ELF-1 (cell line): ENCODE data around the gene DNAJB8.

Source experiments
- DNase-seq: peaks from one replicate; pipeline ENCODE4 v3.0.0-alpha.2; 2016; ENCODE audit warnings: low read depth, low spot score

DNAJB8 gene

DNA sequence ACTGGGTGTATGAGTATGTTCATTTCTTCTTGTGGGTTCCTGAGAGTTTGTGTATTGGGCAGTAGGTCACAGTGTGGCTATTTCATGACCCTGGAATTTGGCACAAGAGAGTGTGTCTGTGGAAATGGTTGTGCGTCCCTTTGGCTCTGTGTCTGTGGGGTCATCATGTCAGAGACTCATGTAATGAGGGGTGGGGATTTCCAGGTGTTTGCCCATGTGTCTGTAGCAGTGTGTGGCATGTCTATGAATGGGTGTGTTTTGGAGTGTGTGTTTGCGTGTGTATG lies 27.6 kb upstream of the DNAJB8 start:
- no peak for DNase-seq

DNA sequence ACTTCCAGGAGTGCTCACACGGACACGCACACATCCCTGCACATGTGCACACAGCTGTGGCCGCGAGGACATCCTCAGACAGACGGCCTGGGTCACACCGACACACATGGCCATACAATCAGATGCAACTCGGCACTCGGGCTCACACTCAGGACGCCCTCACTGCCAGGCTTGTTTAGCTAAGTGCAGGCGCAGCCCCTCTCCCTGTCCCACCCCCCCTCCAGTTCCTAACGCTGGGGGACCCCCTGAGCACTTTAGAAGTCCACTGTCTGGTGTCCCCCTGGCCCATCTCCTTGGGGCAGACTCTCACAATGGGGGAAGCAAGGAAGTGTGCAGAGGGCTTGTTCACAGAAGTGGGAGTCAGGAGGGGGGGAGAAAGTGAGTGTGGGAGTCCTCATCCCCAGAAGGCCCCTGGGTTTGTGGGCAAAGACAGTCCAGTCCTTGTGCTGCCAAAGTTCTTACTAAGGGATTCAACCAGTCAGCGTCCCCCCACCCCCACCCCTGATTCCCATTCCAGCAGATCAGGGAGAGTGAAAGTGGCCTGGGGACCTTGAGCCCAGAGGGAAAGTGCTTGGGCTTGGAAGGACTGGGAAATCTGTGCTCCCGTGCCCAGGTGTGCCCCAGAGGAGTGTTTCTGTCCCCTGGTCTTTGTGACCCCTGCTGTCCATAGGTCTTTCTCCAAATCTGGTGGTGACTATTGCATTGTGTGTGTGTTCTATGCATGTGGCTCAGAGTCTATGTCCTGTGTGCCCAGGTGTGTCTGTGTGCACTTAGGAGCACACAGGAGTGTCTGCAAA lies 27.1 kb upstream of the DNAJB8 start:
- peak; percentile 29 for DNase-seq

DNA sequence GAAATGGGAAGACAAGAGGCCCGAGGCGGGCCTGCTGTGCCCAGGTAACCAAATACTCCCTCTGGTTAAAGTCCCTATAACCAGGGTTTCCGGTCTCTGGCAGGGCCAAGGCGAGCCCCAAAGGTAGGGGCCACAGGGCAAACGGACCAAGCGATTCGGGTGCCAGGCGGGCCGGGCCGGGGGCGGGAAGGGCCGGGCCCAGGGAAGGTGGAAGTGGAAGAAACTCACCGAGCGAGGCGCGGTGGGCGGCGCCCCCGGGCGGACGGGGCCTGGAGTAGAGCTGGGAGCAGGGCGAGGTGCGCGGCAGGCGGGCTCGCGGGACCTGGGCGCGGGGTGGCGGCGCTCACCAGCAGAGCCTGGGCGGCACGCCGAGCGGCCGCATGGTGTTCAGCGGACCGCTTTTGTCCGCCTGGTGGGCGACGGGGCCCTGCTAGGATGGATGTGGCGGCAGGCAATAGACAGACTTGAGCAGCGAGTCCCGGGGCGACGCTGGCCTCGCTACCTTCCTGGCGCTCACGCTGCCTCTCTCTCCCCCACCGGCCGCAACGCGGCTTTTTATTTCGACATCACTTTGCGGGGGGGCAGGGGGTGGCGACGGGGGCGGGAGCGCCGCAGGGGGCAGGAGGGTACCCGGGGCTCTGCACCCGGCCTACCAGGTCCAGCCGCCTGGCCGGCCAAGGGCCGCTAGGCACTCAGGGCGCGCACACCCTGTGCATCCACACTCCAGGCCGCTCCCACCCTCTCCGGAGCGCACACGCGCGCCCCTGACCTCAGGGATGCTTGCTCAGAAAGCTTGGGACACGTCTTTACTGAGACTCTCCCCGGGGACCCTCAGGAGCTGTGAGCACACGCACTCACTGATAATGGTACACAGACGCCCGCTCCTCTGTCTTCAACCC lies 26.2 kb upstream of the DNAJB8 start, which contains the start of gene GATA2:
GATA2 (minus strand) TSS at position 531 of the 899 bp plus-strand sequence. CDS start 6,170 bp downstream, outside the sequence.
- peak; percentile 54 for DNase-seq

- DNase-seq: peak; percentile 74
Observed at GRCh38 chr3:128491941-128492670, 25.4 kb upstream of the DNAJB8 start.

- DNase-seq: no peak
Observed at GRCh38 chr3:128491691-128491940, 24.9 kb upstream of the DNAJB8 start.

DNA sequence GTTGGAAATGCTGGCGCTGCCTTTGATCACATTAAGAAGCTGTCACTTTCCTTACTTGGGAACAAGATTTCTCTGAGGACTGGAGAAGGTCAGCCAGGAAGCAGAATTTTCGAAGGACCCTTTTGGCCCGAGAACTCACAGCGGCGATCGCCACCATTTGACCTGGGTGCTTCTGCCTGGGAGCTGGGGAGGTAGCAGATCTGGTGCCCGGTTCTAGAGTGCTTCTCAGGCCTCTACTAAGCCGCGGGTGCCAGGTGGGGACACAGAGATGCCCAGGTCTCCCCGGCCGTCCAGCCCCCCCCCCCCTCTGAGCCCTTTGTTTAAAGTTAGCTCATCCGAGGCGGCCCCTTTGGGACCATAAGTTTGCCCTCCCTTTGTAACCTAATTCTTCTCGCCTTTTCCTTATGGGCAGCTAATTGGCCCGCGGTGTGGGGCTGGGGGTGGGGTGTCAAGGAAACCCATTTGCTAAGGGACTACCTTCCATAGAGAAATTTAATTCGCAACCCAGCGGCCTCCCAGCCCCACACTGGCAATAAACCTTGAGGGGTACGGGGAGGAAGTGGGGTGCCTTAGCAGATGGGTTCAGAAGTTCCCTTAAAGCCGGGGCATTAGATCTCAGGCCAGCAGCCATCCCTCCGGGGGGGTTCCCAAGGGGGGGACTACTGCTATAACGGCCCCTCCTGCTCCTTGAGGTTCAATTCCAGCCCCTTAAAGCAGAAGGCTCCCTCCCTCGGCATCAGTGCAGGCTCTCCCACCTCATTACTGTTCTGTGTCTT lies 24.4 kb upstream of the DNAJB8 start:
- DNase-seq: peak; percentile 47

- DNase-seq: no peak
Observed at GRCh38 chr3:128490650-128490914, 23.9 kb upstream of the DNAJB8 start.

- DNase-seq: peak; percentile 89
Observed at GRCh38 chr3:128489927-128490649, 23.4 kb upstream of the DNAJB8 start.

DNA sequence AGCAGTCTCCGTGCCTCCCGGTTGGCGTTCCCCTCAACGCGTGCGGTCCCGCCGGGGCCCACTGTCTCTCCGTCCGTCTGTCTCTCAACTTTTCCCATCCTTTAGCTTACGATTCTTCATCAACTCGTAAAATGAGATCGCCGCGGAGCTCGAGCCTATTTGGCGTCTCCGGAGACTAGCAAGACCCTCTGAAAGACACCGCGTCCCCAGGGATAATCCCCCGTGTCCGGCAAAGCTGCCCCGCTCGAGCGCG lies 22.9 kb upstream of the DNAJB8 start:
- DNase-seq: no peak

GRCh38 chr3:128488991-128489673 lies 22.4 kb upstream of the DNAJB8 start:
- DNase-seq: peak; percentile 77

- DNase-seq: no peak
Observed at GRCh38 chr3:128488636-128488990, 21.9 kb upstream of the DNAJB8 start.

- peak; percentile 96 for DNase-seq
Observed at GRCh38 chr3:128487813-128488635, 21.3 kb upstream of the DNAJB8 start.

GRCh38 chr3:128487538-128487812 lies 20.8 kb upstream of the DNAJB8 start:
- DNase-seq: no peak

DNA sequence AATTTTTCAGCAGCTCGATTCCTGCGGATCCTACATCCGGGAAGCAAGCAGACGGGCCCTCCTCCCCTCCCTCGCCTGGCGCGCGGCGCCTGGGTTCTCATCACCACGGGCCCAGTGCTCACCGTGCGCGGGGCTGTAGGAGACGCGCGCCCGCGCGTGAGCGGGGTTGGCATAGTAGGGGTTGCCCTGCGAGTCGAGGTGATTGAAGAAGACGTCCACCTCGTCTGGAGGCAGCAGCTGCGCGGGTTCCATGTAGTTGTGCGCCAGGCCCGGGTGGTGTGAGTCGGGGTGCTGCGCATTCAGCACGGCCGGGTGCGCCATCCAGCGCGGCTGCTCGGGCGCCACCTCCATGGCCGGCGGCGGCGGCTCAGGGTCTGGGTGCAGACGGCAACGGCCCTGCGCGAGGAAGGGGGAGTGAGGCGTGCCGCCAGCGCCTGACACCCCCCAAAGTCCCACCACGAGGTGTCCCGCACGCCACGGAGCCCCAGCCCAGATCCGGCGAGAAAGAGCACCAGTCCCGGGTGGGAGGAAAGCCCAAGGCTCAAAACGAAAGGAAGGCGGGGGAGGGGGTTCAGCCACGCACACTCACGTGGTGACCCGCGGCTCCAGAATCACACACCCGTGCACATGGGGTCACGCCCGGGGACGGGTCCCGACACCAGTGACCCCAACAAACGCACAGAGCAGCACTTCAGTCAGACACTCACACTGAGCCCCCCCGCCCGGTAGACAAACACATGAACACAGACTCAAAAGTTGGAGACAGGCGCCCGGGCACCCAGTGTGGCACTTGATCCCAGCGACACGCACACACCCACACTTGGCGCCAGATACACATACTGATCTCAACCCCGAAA lies 20.2 kb upstream of the DNAJB8 start:
- peak; percentile 56 for DNase-seq

GRCh38 chr3:128486205-128486628 lies 19.5 kb upstream of the DNAJB8 start:
- no peak for DNase-seq

GRCh38 chr3:128485282-128486204 lies 18.9 kb upstream of the DNAJB8 start:
- DNase-seq: no peak

DNA sequence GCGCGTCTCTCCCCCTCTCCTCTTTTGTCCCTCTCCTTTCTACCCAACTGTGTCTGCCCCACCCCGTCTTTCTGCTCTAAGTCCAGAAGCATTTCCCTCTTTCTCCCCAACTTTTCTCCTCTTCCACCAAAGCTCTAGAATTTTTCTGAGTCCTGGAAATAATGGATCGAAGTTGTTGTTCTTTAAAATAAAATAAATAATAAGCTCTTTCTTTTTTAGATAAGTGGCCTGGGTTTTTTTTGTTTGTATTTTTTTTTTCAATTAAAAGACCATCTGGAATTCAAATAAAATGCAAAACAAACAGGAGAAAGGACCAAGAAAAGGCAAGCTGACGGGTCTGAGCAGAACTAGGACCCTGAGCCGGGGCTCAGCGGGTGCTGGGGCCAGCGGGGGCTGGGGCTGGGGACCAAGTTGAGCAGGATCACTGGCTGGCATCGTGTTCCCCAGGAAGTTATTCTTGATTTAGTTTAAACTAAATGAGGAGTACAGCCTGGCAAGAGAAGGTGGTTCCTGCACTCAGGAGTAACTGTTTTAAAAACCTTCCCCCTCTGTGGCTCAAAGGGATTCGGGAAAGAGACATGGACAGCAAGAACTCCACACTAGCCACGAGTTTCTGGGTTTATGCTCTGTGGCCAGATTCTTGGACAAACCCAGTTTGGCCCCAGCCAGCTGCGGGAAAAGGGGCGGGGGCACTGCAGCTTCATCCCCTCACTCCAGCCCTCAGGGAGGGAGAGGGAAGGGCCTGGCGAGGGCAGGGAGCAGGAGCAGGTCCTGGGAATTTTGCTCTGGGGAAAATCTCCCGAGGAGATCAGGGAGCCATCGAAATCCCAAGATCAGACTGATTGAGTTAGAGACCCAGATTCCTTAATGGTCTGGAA lies 18.0 kb upstream of the DNAJB8 start:
- peak; percentile 80 for DNase-seq
